K562 (cell line): ENCODE measurements around the gene SPAG17. TPM values are rescaled to one million over a fixed set of nuclear protein-coding genes. Genes with fewer than 3 reads are reported as not detected.

ENCODE experiments used
- AFF4 ChIP-seq: sonication (generic); formaldehyde crosslinking; IDR thresholded peaks from 2 replicates; pipeline ENCODE4 v1.8.0; 2023; ENCODE audit warnings: mild to moderate bottlenecking, missing genetic modification reagents
- CCNT2 ChIP-seq: IDR thresholded peaks from 2 replicates; pipeline ENCODE4 v1.6.1; 2011; ENCODE audit warnings: borderline replicate concordance, low read depth, mild to moderate bottlenecking, moderate library complexity, mixed read lengths, low read length; ENCODE audit not compliant: insufficient read length; ENCODE audit errors: extremely low read depth
- DPF2 ChIP-seq: fragments of 450-650 bp; IDR thresholded peaks from 2 replicates; pipeline ENCODE4 v1.6.1; 2016
- E2F3 ChIP-seq: fragments of 250-450 bp; sonication (Bioruptor Pico); IDR thresholded peaks from 2 replicates; pipeline ENCODE4 v1.4.0; 2020; ENCODE audit warnings: mild to moderate bottlenecking
- FOXJ2 ChIP-seq: fragments of 200-800 bp; sonication (Bioruptor generic); IDR thresholded peaks from 2 replicates; pipeline ENCODE4 v1.6.1; 2016; ENCODE audit warnings: missing genetic modification characterization, missing compliant biosample characterization
- HCFC1 ChIP-seq: IDR thresholded peaks from 2 replicates; pipeline ENCODE4 v1.6.1; 2012; ENCODE audit warnings: low read depth, low read length, improper control_type of control experiment
- HES1 ChIP-seq: fragments of 450-650 bp; IDR thresholded peaks from 2 replicates; pipeline ENCODE4 v1.6.1; 2016; ENCODE audit warnings: low read depth, mild to moderate bottlenecking, moderate library complexity
- HOXB6 ChIP-seq: fragments of 250-450 bp; sonication (Bioruptor Pico); IDR thresholded peaks from 2 replicates; pipeline ENCODE4 v1.5.1; 2022; ENCODE audit warnings: mild to moderate bottlenecking, borderline replicate concordance
- HSF4 ChIP-seq: fragments of 250-450 bp; sonication (Bioruptor Pico); IDR thresholded peaks from 2 replicates; pipeline ENCODE4 v2.1.2; 2022; ENCODE audit warnings: mild to moderate bottlenecking, moderate library complexity, borderline replicate concordance
- IRF2 ChIP-seq: sonication (generic); formaldehyde crosslinking; IDR thresholded peaks from 2 replicates; pipeline ENCODE4 v1.8.1; 2022; ENCODE audit warnings: mild to moderate bottlenecking, missing genetic modification reagents
- KDM4B ChIP-seq, 2 experiments: fragments of 450-650 bp in 1 of 2; sonication (generic) in 1 of 2; IDR thresholded peaks; 2 replicates each; pipeline ENCODE4 v1.6.1; 2016 to 2017; ENCODE audit warnings: borderline replicate concordance in 2 of 2, antibody characterized with exemption in 1 of 2, low read depth in 1 of 2, mild to moderate bottlenecking in 1 of 2
- NFIX ChIP-seq: fragments of 250-450 bp; sonication (Bioruptor Pico); IDR thresholded peaks from 2 replicates; pipeline ENCODE4 v1.4.0; 2020; ENCODE audit warnings: low read depth, mild to moderate bottlenecking, moderate library complexity
- PURB ChIP-seq: sonication (generic); formaldehyde crosslinking; IDR thresholded peaks from 2 replicates; pipeline ENCODE4 v1.9.0; 2021; ENCODE audit warnings: low read depth, mild to moderate bottlenecking, missing genetic modification reagents
- RBFOX2 ChIP-seq: fragments of 200-400 bp; formaldehyde crosslinking; IDR thresholded peaks from 2 replicates; pipeline ENCODE4 v1.6.1; 2017; ENCODE audit warnings: low read depth, mild to moderate bottlenecking, low read length, moderate library complexity
- RFX5 ChIP-seq: IDR thresholded peaks from 2 replicates; pipeline ENCODE4 v1.6.1; 2011; ENCODE audit warnings: low read depth, mild to moderate bottlenecking, improper control_type of control experiment, low read length
- RFX7 ChIP-seq: fragments of 250-450 bp; sonication (Bioruptor Pico); IDR thresholded peaks from 2 replicates; pipeline ENCODE4 v1.5.1; 2021; ENCODE audit warnings: mild to moderate bottlenecking
- RUNX1 ChIP-seq: sonication (generic); IDR thresholded peaks from 2 replicates; pipeline ENCODE4 v1.6.1; 2016; ENCODE audit warnings: antibody characterized with exemption, low read depth
- SIRT6 ChIP-seq: IDR thresholded peaks from one replicate; pipeline ENCODE4 v1.6.1; 2012; ENCODE audit warnings: low read depth, mild to moderate bottlenecking, control low read depth, inconsistent platforms, low read length, moderate library complexity
- SRF ChIP-seq, 2 experiments: fragments of 250-450, 450-650 bp in 1 of 2; sonication (Bioruptor Pico) in 1 of 2; sonication (generic) in 1 of 2; formaldehyde crosslinking; IDR thresholded peaks; 2 replicates each; pipeline versions ENCODE4 v1.5.0 to v1.5.1; 2020 to 2022; ENCODE audit warnings: mild to moderate bottlenecking in 1 of 2, missing genetic modification reagents in 1 of 2
- TARDBP ChIP-seq: fragments of 450-650 bp; IDR thresholded peaks from 2 replicates; pipeline ENCODE4 v1.6.1; 2016
- TGIF2 ChIP-seq: sonication (generic); formaldehyde crosslinking; IDR thresholded peaks from 2 replicates; pipeline ENCODE4 v1.8.1; 2022; ENCODE audit warnings: mild to moderate bottlenecking, missing genetic modification reagents, moderate library complexity
- XRCC3 ChIP-seq: fragments of 450-650 bp; IDR thresholded peaks from 2 replicates; pipeline ENCODE4 v1.6.1; 2017; ENCODE audit warnings: mild to moderate bottlenecking, moderate library complexity
- ZFP36 ChIP-seq: fragments of 150-350 bp; IDR thresholded peaks from 2 replicates; pipeline ENCODE4 v1.6.1; 2018; ENCODE audit warnings: low read length, low read depth; ENCODE audit not compliant: partially characterized antibody
- ZNF79 ChIP-seq: fragments of 250-450 bp; sonication (Bioruptor Pico); IDR thresholded peaks from 2 replicates; pipeline ENCODE4 v1.4.0; 2020; ENCODE audit warnings: low read depth, mild to moderate bottlenecking, moderate library complexity
- ZNF830 ChIP-seq: fragments of 250-450 bp; sonication (Bioruptor Pico); IDR thresholded peaks from 2 replicates; pipeline ENCODE4 v1.5.0; 2021; ENCODE audit warnings: mild to moderate bottlenecking
- polyA plus RNA-seq, 8 experiments: library from polyadenylated mRNA; depleted of rRNA in 4 of 8; stranded (reverse) in 5 of 8; unstranded in 3 of 8; fragments of >200 nt; fragmentation: Nextera tagmentation in 2 of 8; fragmentation: Illumina TruSeq in 1 of 8; extraction: Ambion mirVana in 2 of 8; extraction: Trizol in 1 of 8; gene quantifications; 2 replicates each; pipeline versions ENCODE4 v1.2.1 to v1.2.3, GENCODE V29; 2011 to 2014; ENCODE audit warnings: inconsistent platforms in 1 of 8, missing spikeins in 1 of 8
- total RNA-seq, 7 experiments: library from RNA; depleted of rRNA in 6 of 7; stranded (reverse); fragments of >200 nt in 6 of 7; fragmentation: Illumina TruSeq in 2 of 7; extraction: Trizol in 2 of 7; gene quantifications; 2 replicates each; pipeline versions ENCODE4 v1.2.1 to v1.2.3, GENCODE V29; 2011 to 2021; ENCODE audit warnings: low replicate concordance in 1 of 7

SPAG17 gene
- total and polyA plus RNA-seq, 9 of the 15 experiments (the other 6 are each of a cell fraction or from before 2014, with no cell fraction given): 0.07 to 2.1 (median 1.5) TPM

GRCh38 chr1:117929343-117930172 is 255.5 kb downstream of the SPAG17 start, which contains the start of the genes GDAP2 and WDR3 (continued):
- no peak for TF ChIP-seq AFF4 (CRISPR knock-in tag)
- TF ChIP-seq RBFOX2: peak; percentile 88
- TF ChIP-seq HCFC1: peak; percentile 80
- no peak for TF ChIP-seq ZNF830 (CRISPR knock-in tag)
- TF ChIP-seq HES1: no peak
- no peak for TF ChIP-seq IRF2 (CRISPR knock-in tag)
- TF ChIP-seq ZNF79 (CRISPR knock-in tag): no peak
- no peak for TF ChIP-seq CCNT2
- TF ChIP-seq E2F3 (CRISPR knock-in tag): 0 out of 2 replicates have a peak, but pooled peaks have one; percentile 38
- TF ChIP-seq TGIF2 (CRISPR knock-in tag): peak; percentile 71; the same call in 1 of the 2 replicates
- no peak for TF ChIP-seq HSF4
- no peak for TF ChIP-seq RFX7
- no peak for TF ChIP-seq RFX5
- no peak for TF ChIP-seq XRCC3
- TF ChIP-seq TARDBP: no peak
- no peak for TF ChIP-seq NFIX (CRISPR knock-in tag)
- no peak for TF ChIP-seq HOXB6 (CRISPR knock-in tag)
- no peak for TF ChIP-seq RUNX1
- no peak for TF ChIP-seq KDM4B (IDR thresholded peaks at IDR 0.05; ENCODE audit: borderline replicate concordance in 2 of 2, low read depth in 1 of 2)
- TF ChIP-seq SRF (CRISPR knock-in tag; IDR thresholded peaks at IDR 0.05): no peak
- no peak for TF ChIP-seq PURB (CRISPR knock-in tag)
- no peak; the same call in 1 of the 2 replicates for TF ChIP-seq DPF2
- no peak for TF ChIP-seq ZFP36
- TF ChIP-seq SIRT6: no peak
- no peak for TF ChIP-seq FOXJ2
